HT-29 (cell line): ENCODE data around the gene SDHAF2. TPM values are rescaled to one million over a fixed set of nuclear protein-coding genes. Genes with fewer than 3 reads are reported as not detected.
"Not testable (repeated sequence)": the region's sequence is repeated elsewhere in the genome, so short reads cannot be mapped to it uniquely, and the experiment has no call there.

ENCODE experiments used
- DNase-seq: peaks from one replicate; pipeline ENCODE4 v3.0.0-alpha.2; 2015; ENCODE audit warnings: low spot score
- total RNA-seq: library from RNA; depleted of rRNA; stranded (reverse); fragments of >200 nt; shearing (Covaris generic); gene quantifications from 2 replicates; pipeline ENCODE4 v1.2.3, GENCODE V29; 2014

SDHAF2 gene
- total RNA-seq, 1 experiment from 2014 or later, result 64.9 TPM

- no peak for DNase-seq
These were observed 4.4 kb upstream of the SDHAF2 start for GRCh38 chr11:61425367-61426131.

- peak; percentile 67 for DNase-seq
These were observed 606 bp upstream of the SDHAF2 start for GRCh38 chr11:61429346-61429690.

- DNase-seq, result not testable (repeated sequence)
These were observed 915 bp downstream of the SDHAF2 start for GRCh38 chr11:61430839-61431238.

DNA sequence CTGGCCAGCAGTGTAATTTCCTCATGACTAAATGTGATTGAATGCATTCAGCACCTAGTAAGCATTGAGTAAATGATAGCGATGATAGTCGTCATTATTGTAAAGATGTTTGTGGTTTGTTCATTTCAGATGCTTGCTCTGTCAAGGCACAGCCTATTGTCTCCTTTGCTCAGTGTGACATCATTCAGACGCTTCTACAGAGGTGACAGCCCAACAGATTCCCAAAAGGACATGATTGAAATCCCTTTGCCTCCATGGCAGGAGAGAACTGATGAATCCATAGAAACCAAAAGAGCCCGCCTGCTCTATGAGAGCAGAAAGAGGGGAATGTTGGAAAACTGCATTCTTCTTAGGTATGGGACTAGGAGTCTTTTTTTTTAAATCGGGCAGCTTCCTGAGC lies 7.6 kb downstream of the SDHAF2 start:
- DNase-seq, result no peak

- DNase-seq, result no peak
These were observed 9.7 kb downstream of the SDHAF2 start for GRCh38 chr11:61439615-61440014.

DNA sequence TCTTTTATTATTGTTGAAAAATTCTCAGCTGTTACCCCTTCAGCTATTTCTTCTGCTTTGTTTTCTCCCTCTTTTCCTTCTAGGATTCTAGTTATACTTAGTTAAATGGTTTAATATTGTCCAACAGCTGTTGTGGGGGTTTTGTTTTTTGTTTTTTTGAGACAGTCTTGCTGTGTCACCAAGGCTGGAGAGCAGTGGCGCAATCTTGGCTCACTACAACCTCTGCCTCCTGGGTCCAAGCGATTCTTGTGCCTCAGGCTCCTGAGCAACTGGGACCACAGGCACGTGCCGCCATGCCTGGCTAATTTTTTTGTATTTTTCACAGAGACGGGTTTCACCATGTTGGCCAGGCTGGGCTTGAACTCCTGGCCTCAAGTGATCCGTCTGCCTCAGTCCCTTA lies 12.7 kb downstream of the SDHAF2 start:
- no peak for DNase-seq

DNA sequence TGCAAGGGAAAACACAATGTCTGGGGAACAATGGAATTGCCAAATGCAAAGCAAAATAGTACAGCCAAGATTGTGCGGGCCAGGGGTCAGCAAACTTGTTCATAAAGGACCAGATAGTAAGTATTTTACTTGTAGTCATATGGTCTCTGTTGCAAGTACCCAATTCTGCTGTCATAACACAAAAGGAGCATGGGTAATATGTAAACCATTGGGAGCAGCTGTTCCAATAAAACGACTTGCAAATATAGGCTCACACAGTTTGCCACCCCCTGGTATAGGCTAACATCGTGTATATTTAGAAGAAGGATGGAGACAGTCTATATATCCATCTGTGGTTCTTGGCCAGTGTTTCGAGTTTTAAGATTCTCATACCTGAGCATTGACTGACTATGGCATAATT lies 15.6 kb downstream of the SDHAF2 start:
- DNase-seq, result no peak

DNA sequence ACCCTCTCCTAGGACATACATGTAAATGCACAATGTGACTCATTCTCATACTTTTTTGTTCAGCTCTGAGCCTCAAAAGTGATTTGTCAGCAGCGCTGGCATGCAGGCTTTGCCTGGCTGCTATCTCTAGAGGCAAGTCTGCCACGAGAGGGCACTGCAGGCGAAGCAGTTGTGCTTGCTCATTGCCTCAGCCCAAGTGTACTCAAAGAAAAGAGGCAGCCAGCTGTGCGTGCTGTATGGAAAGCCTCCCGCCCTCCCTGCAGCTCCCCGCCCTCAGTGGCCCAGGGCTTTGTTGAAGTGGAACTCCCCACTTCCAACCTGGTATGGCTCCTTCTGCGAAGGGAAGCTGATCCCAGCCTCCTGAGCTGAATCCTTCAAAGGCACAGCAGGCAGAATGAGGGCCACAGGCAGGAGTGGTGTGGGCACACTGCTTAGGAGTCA lies 16.3 kb downstream of the SDHAF2 start:
- DNase-seq, result peak; percentile 98

DNA sequence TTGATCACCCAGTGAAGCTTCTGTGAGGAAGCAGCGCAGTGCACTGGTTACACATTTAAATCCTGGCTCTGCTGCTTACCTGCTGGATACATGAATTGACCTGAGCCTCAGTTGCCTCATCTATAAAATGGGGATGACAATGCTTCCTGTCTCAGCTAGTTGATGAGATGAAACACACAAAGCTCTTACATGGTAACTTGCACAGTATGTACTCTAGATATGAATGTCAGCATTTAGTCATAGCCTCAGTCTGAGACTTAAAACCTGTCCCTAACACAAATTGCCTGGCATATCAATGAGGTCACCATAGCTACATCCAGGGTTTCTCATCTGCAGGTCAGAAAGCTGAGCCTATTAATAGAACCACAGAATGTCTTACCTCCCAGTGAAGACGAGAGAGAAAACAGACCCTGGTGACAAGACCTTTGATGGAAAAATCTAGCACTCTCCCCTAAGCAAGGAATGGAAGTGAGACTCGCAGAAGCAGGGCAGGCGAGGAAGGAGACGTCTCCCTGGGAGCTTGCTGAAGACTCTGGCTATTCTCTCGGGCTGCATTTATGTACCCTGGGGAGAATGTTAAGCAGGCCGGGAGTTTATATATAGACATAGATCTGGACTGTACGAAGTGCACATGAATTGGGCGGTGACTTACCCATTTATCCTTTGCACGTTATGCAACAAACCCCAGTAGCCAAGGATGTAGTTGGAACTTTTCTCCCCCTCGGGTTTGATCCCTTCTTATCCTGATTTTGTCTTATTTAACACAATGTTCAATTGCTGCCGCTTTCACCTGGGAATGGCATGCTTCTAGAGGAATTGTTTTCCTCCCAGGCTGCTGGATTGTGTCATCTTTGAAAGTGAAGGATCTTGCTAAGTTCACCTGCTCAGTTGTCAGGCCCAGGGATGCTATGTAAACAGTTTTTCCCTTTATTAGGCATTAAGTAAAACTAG lies 18.0 kb downstream of the SDHAF2 start:
- DNase-seq, result no peak

DNA sequence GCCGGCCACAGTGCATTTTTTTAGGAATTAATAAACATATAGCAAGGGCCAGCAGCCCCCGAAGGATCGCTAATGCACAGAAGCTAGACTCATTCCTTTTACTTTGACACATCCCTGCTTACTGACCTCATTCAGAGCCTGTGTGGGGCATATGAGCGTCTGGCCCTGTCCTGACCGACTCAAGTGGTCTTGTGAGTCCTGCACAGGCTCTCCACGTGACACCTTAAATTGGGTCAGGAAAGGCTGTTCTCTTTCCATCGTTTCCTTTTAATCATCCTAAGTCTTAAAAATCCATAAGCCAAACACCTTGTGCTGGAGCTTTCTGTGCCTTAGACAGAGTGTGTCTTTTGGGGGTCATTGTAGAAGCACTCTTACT lies 18.6 kb downstream of the SDHAF2 start:
- DNase-seq, result no peak

DNA sequence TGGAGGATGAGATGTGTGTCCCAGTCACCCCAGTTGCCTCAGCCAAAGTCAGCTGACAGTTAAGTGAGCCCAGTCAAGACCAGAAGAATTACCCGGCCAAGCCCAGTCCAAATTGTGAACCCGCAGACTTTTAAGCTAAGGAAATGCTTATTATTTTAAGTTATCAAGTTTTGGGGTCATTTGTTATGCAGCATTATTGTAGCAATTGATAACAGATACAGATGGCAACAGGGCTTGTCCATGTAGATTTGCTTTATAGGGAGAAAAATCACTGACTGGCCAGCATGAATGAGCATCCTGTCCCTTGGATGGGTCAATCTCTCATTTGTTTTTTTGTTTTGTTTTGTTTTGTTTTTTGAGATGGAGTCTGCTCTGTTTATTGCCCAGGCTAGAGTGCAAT lies 22.9 kb downstream of the SDHAF2 start:
- no peak for DNase-seq

DNA sequence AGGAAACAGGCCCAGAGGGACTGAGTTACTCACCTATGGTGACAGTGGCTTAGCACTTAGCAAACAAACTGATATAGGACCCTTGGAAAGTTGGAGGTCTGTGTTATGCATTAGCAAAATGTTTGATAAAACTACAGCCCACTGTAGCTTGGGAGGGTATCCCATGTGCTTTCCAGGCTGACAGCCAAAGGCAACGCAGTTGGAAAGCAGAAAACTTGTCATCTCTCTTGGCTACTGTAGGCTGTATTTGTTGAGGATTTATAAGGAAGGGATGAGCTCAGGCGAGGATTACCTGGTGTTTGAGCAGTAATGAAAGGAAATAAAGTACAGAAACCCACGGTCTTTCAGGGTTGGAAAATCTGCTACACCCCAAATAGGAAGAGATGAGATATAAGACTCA lies 23.8 kb downstream of the SDHAF2 start:
- no peak for DNase-seq

- no peak for DNase-seq
These were observed 24.6 kb downstream of the SDHAF2 start for GRCh38 chr11:61454520-61454919.

DNA sequence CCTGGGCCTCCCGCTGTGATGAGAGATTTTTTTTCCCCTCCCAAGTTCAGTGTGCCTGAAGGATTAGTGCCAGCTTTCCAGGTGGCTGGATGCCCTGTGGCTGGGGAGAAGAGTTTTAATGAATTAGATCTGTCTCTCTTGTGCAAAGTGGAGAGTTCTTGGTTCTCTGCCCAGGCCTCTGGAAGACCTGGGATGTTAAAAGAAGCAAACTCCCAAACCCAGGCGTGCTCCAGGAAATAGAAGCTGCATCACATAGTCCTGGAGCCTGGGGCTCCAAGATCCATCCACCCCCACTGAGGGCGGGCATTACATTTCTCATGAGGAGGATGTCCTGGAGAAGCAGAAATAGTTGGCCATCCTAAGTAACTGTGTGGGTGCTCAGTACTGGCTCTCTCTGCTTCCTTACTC lies 30.6 kb downstream of the SDHAF2 start:
- DNase-seq, result no peak

- DNase-seq, result no peak
These were observed 31.1 kb downstream of the SDHAF2 start for GRCh38 chr11:61460986-61461385.

DNA sequence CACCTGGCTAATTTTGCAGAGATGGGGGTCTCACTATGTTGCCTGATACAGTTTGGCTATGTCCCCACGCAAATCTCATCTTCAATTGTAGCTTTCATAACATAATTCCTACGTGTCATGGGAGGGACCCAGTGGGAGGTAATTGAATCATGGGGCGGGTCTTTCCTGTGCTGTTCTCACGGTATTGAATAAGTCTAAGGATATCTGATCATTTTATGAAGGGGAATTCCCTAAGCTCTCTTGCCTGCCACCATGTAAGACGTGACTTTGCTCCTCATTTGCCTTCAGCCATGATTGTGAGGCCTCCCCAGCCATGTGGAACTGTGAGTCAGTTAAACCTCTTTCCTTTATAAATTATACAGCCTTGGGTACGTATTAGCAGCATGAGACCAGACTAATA lies 37.7 kb downstream of the SDHAF2 start:
- not testable (repeated sequence) for DNase-seq

DNA sequence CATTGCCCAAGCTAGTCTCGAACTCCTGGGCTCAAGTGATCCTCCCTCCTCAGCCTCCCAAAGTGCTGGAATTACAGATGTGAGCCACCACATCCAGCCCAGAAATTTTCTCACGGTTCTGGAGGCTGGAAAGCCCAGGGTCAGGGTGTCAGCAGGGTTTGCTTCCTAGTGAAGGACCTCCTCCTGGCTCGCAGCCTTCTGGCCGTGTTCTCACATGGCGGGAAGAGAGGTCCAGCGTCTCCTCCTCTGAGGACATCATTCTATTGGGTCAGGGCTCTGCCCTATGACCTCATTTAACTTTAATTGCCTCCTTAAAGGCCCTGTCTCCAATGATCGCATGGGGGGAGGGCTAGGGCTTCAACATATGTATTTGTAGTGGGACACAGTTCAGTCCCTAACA lies 38.1 kb downstream of the SDHAF2 start:
- no peak for DNase-seq

DNA sequence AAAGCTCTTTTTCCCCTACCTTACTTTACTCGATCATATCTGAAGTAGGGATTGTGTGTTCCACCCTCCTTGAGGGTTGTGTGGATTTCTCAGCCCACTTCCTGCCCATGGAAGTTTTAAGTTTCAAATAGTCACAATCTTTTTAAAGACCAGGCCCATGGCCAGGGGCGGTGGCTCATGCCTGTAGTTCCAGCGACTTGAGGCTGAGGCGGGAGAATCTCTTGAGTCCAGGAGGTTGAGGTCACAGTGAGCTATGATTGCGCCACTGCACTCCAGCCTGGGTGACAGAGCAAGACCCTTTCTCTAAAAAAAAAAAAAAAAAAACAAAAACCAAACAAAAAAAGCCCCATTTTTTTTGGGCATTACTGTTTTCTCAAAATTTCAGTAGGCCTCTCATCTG lies 42.4 kb downstream of the SDHAF2 start:
- DNase-seq, result no peak

DNA sequence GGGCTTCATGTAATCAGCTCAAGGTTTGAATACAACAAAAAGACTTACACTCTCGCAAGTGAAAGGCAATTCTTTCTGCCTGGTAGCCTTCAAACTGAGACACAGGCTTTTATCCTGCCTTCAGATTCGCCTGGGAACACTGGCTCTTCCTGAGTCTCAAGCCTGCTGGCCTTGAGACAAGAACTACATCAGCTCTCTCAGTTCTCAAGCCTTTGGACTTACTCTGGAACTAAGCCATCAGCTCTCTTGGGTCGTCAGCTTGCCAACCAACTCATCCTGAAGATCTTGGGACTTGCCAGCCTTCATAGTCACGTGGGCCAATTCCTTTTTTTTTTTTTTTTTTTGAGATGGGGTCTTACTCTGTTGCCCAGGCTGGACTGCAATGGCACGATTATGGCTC lies 42.9 kb downstream of the SDHAF2 start:
- no peak for DNase-seq

DNA sequence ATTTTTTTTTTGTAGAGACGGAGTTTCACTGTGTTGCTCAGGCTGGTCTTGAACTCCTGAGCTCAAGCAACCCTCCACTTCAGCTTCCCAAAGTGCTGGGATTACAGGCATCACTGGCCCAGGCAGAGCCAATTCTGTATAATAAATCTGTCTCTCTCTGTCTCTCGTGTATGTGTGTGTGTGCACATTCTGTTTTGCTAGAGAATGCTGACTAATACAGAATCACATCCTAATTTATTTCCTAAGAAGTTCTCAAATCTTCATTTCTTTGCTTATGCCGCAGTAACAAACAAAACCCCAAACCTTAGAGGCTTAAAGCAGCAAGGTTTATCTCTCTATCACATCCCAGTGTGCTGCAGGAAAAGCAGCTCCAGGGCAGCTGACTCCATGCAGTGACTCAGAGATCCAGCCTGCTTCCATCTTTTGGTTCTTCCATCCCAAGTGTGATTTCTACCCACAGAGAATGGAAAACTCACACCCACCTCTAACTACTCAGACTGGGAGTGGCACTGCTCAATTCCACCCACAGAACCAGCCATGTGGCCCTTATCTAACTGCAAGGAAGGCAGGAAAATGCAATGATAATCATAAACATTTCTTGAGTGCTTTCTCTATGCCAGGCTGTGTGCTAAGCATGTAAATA lies 43.6 kb downstream of the SDHAF2 start:
- DNase-seq, result no peak

- DNase-seq, result no peak
These were observed 44.2 kb downstream of the SDHAF2 start for GRCh38 chr11:61474013-61474643.

DNA sequence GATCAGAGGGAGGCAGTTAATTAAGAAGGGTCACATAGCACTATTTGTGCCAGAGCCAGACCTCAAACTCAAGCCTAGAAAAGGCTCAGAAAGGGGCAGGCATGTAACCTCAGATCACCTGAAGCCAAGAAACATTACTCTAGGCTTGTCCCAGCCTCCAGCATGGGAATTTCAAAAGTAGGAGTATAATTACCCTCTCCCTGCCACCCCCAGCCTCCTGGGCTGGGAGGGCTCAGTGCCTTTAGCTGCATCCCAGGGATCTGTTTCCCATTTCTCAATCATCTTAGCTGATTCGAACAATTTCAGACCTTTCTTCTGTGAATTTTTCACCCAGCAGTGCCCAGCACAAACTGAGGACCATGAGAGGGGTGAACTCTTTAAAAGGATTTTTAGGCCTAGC lies 45.5 kb downstream of the SDHAF2 start:
- DNase-seq, result no peak
